Heart left ventricle (tissue), 13 donors: ENCODE results near the gene IL1RAP.

Experiments
- POLR2A ChIP-seq, 2 donors: fragments of 450-650 bp; IDR thresholded peaks; one replicate each; pipeline ENCODE4 v1.6.1; 2017; ENCODE audit warnings: antibody characterized with exemption in 2 of 2, mild to moderate bottlenecking in 2 of 2, moderate library complexity in 2 of 2
- TF ChIP-seq, protein P1 (sequence below), 12 donors: fragments of 200-600 bp; sonication (generic) in 4 of 12; IDR thresholded peaks; one replicate each; pipeline versions ENCODE4 v1.5.0 to v1.8.0; 2018 to 2022; ENCODE audit warnings: antibody characterized with exemption in 12 of 12, mild to moderate bottlenecking in 5 of 12
- donor health status: ischemic (EF 13 %, LVEDD 7.1; RV severe dilation, severe dysfunction).
- donor health status: DM: no; HTN: yes; CAD: no.
- donor health status: DM: no; HTN: no; CAD: no.
- donor health status: ischemic (EF 25% LVEDD 6.9; RV normal size, moderate dysfunction).
- donor health status: ischemic (EF 25% LVEDD 5.7; RV mildly dilated, moderate dysfunction).
- donor health status: ischemic (EF 35%, LVEDD 5.7; RV mildly dilated, moderate dysfunction).
- donor health status: nonischemic (EF 11% LVEDD 7.7; RV severe dilation, severe dysfunction).
- donor health status: DM: yes; HTN: yes; CAD: no.
- donor health status: PGD.
- donor health status: ischemic (EF 29% LVEDD 5.4; RV normal size, mild dysfunction).
- donor health status: nonischemic (EF 23%, LVEDD 6.1; RV moderate dilation, normal function).

DNA sequence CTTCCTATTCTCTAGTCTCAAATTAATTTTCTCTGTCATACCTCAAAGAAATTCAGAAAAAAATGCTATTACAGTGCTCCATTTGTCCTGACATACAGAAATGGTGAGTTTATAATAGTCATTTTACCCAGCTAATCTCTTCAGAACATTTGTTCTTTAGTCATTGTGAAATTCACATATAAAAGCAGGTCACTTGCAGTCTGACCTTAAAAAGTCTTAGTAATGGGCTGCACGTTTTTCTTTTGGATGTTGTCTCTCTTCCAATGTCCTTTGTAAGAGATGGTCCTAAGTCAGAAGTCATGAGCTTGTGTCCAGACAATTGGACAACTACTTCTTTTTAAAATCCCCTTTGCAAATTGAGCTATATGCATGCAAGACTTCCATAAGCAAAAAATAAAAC is 17.0 kb upstream of the IL1RAP start:
- TF ChIP-seq, protein P1, sequence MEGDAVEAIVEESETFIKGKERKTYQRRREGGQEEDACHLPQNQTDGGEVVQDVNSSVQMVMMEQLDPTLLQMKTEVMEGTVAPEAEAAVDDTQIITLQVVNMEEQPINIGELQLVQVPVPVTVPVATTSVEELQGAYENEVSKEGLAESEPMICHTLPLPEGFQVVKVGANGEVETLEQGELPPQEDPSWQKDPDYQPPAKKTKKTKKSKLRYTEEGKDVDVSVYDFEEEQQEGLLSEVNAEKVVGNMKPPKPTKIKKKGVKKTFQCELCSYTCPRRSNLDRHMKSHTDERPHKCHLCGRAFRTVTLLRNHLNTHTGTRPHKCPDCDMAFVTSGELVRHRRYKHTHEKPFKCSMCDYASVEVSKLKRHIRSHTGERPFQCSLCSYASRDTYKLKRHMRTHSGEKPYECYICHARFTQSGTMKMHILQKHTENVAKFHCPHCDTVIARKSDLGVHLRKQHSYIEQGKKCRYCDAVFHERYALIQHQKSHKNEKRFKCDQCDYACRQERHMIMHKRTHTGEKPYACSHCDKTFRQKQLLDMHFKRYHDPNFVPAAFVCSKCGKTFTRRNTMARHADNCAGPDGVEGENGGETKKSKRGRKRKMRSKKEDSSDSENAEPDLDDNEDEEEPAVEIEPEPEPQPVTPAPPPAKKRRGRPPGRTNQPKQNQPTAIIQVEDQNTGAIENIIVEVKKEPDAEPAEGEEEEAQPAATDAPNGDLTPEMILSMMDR (IDR thresholded peaks at IDR 0.05): no peak
- no peak for TF ChIP-seq POLR2A (IDR thresholded peaks at IDR 0.05)
